GM21737 (cell line): ENCODE data around the gene OR2H1.

Source experiments
- ATAC-seq: cut with Tn5 transposase; IDR thresholded peaks from one replicate; pipeline ENCODE4 v1.9.1; 2021; ENCODE audit warnings: mild to moderate bottlenecking, moderate library complexity; ENCODE audit not compliant: unreplicated experiment

The OR2H1 gene

GRCh38 chr6:29483186-29483585 is 26.2 kb downstream of the OR2H1 start:
- ATAC-seq = no peak

- no peak for ATAC-seq
These were observed 26.8 kb downstream of the OR2H1 start for GRCh38 chr6:29483735-29484134.

- ATAC-seq = no peak
These were observed 29.6 kb downstream of the OR2H1 start for GRCh38 chr6:29486577-29486976.

GRCh38 chr6:29487131-29487530 is 30.2 kb downstream of the OR2H1 start:
- no peak for ATAC-seq

- no peak for ATAC-seq
These were observed 30.7 kb downstream of the OR2H1 start, which contains the start of gene MAS1L for GRCh38 chr6:29487660-29488059. Gene MAS1L (minus strand): TSS chr6:29487956. CDS start chr6:29487902, 54 bp downstream.

GRCh38 chr6:29488874-29489273 is 31.9 kb downstream of the OR2H1 start:
- ATAC-seq = no peak

GRCh38 chr6:29489286-29489685 is 32.3 kb downstream of the OR2H1 start:
- ATAC-seq = no peak

- no peak for ATAC-seq
These were observed 33.1 kb downstream of the OR2H1 start for GRCh38 chr6:29490055-29490454.

- ATAC-seq = no peak
These were observed 33.6 kb downstream of the OR2H1 start for GRCh38 chr6:29490552-29490951.

- no peak for ATAC-seq
These were observed 34.6 kb downstream of the OR2H1 start for GRCh38 chr6:29491574-29491973.

GRCh38 chr6:29493261-29493660 is 36.3 kb downstream of the OR2H1 start:
- ATAC-seq = no peak

- no peak for ATAC-seq
These were observed 37.2 kb downstream of the OR2H1 start for GRCh38 chr6:29494131-29494530.

- no peak for ATAC-seq
These were observed 38.6 kb downstream of the OR2H1 start for GRCh38 chr6:29495571-29495970.

- no peak for ATAC-seq
These were observed 40.0 kb downstream of the OR2H1 start for GRCh38 chr6:29496961-29497360.

- ATAC-seq = no peak
These were observed 42.7 kb downstream of the OR2H1 start for GRCh38 chr6:29499704-29500103.

- no peak for ATAC-seq
These were observed 43.6 kb downstream of the OR2H1 start for GRCh38 chr6:29500594-29500993.

- no peak for ATAC-seq
These were observed 44.2 kb downstream of the OR2H1 start for GRCh38 chr6:29501106-29501505.

- ATAC-seq = no peak
These were observed 45.2 kb downstream of the OR2H1 start for GRCh38 chr6:29502181-29502580.

GRCh38 chr6:29502597-29502996 is 45.6 kb downstream of the OR2H1 start:
- ATAC-seq = no peak

- no peak for ATAC-seq
These were observed 48.0 kb downstream of the OR2H1 start for GRCh38 chr6:29504961-29505360.

- no peak for ATAC-seq
These were observed 48.9 kb downstream of the OR2H1 start for GRCh38 chr6:29505808-29506207.

- no peak for ATAC-seq
These were observed 49.6 kb downstream of the OR2H1 start for GRCh38 chr6:29506446-29507067.

- no peak for ATAC-seq
These were observed 50.4 kb downstream of the OR2H1 start for GRCh38 chr6:29507319-29507718.
